SK-N-SH (cell line): Measurements from ENCODE around the gene SSUH2. TPM values are rescaled to one million over a fixed set of nuclear protein-coding genes. Genes with fewer than 3 reads are reported as not detected.

Source experiments
- CTCF ChIA-PET: fragments of 300-600, 350-600 bp; formaldehyde crosslinking; extraction: SDS; loops from one replicate; lab custom pipeline; 2021; lab: Yijun Ruan, JAX
- POLR2A ChIA-PET: fragments of 350-600 bp; sonication (Branson Sonifier 250); formaldehyde crosslinking; extraction: SDS; loops from one replicate; lab custom pipeline; 2020; ENCODE audit warnings: antibody characterized with exemption, inconsistent platforms; lab: Yijun Ruan, JAX
- DNase-seq: peaks from one replicate; pipeline ENCODE4 v3.0.0; 2012
- H2AFZ ChIP-seq: fragments of 200-600 bp; sonication (generic); 2 replicates; pipeline ENCODE4 v1.8.1; 2016; ENCODE audit warnings: antibody characterized with exemption, mild to moderate bottlenecking, low read depth
- H3F3A ChIP-seq: fragments of 200-600 bp; sonication (generic); replicated peaks from 2 replicates; pipeline ENCODE3; 2016; ENCODE audit warnings: antibody characterized with exemption, mild to moderate bottlenecking; ENCODE audit not compliant: insufficient read depth
- H3K27ac ChIP-seq, 2 experiments: fragments of 200-500 bp in 1 of 2; fragments of 200-600 bp in 1 of 2; sonication (Bioruptor generic) in 1 of 2; sonication (generic), shearing (Covaris generic) in 1 of 2; 2 replicates each; pipeline versions ENCODE4 v1.5.1 to v1.6.1; 2014 to 2016; ENCODE audit warnings: low read depth in 2 of 2, inconsistent platforms in 1 of 2, low read length in 1 of 2, mild to moderate bottlenecking in 1 of 2, mixed read lengths in 1 of 2
- H3K27me3 ChIP-seq: fragments of 200-600 bp; sonication (generic), shearing (Covaris generic); 2 replicates; pipeline ENCODE4 v1.6.1; 2016; ENCODE audit warnings: mixed run types; ENCODE audit not compliant: insufficient read depth
- H3K36me3 ChIP-seq, 2 experiments: fragments of 200-500 bp in 1 of 2; fragments of 200-600 bp in 1 of 2; sonication (Bioruptor generic) in 1 of 2; sonication (generic) in 1 of 2; replicated peaks in 1 of 2; 2 replicates each; pipeline versions ENCODE3 to v1.5.1; 2014 to 2016; ENCODE audit warnings: low read length in 1 of 2, mild to moderate bottlenecking in 1 of 2; ENCODE audit not compliant: insufficient read depth in 2 of 2, control insufficient read depth in 1 of 2
- H3K4me1 ChIP-seq, 2 experiments: fragments of 200-500 bp in 1 of 2; fragments of 200-600 bp in 1 of 2; sonication (Bioruptor generic) in 1 of 2; sonication (generic), shearing (Covaris generic) in 1 of 2; 2 replicates each; pipeline versions ENCODE4 v1.5.1 to v1.6.1; 2014 to 2016; ENCODE audit warnings: low read depth in 1 of 2, low read length in 1 of 2, mixed run types in 1 of 2; ENCODE audit not compliant: insufficient read depth in 2 of 2, control insufficient read depth in 1 of 2
- H3K4me2 ChIP-seq: fragments of 200-600 bp; sonication (generic), shearing (Covaris generic); 2 replicates; pipeline ENCODE4 v1.6.1; 2017; ENCODE audit warnings: mixed run types
- H3K4me3 ChIP-seq, 2 experiments: fragments of 200-500 bp in 1 of 2; fragments of 200-600 bp in 1 of 2; sonication (Bioruptor generic) in 1 of 2; sonication (generic), shearing (Covaris generic) in 1 of 2; 2 replicates each; pipeline versions ENCODE4 v1.5.1 to v1.8.1; 2014 to 2016; ENCODE audit warnings: low read depth in 2 of 2, inconsistent platforms in 1 of 2, low read length in 1 of 2, mild to moderate bottlenecking in 1 of 2, mixed read lengths in 1 of 2, moderate library complexity in 1 of 2
- H3K79me2 ChIP-seq: fragments of 200-600 bp; sonication (generic); 2 replicates; pipeline ENCODE4 v1.8.1; 2017; ENCODE audit warnings: mild to moderate bottlenecking; ENCODE audit not compliant: insufficient read depth
- H3K9ac ChIP-seq: fragments of 200-600 bp; sonication (generic); 2 replicates; pipeline ENCODE4 v1.6.1; 2017; ENCODE audit warnings: mixed run types
- H3K9me2 ChIP-seq: fragments of 200-600 bp; sonication (generic); 2 replicates; pipeline ENCODE4 v1.6.1; 2017; ENCODE audit warnings: mixed run types
- H3K9me3 ChIP-seq: fragments of 200-600 bp; sonication (generic); 2 replicates; pipeline ENCODE4 v1.6.1; 2017; ENCODE audit warnings: mixed run types, mild to moderate bottlenecking, moderate library complexity
- H4K20me1 ChIP-seq: fragments of 200-600 bp; sonication (generic); 2 replicates; pipeline ENCODE4 v1.6.1; 2017; ENCODE audit warnings: mild to moderate bottlenecking, mixed run types; ENCODE audit not compliant: insufficient read depth
- CHD2 ChIP-seq: fragments of 150-350 bp; IDR thresholded peaks from 2 replicates; pipeline ENCODE4 v1.6.1; 2018; ENCODE audit warnings: low read length; ENCODE audit not compliant: partially characterized antibody
- ELF1 ChIP-seq: IDR thresholded peaks from 2 replicates; pipeline ENCODE4 v1.4.0; 2012
- FOSL2 ChIP-seq: IDR thresholded peaks from 2 replicates; pipeline ENCODE4 v1.4.0; 2012; ENCODE audit warnings: low read depth, mild to moderate bottlenecking, moderate library complexity, borderline replicate concordance
- FOXJ3 ChIP-seq: sonication (generic); formaldehyde crosslinking; IDR thresholded peaks from 2 replicates; pipeline ENCODE4 v1.5.1; 2020; ENCODE audit warnings: mild to moderate bottlenecking, missing genetic modification reagents
- MEF2A ChIP-seq: IDR thresholded peaks from 2 replicates; pipeline ENCODE4 v1.4.0; 2012; ENCODE audit warnings: low read depth, borderline replicate concordance
- NFIC ChIP-seq: IDR thresholded peaks from 2 replicates; pipeline ENCODE4 v1.4.0; 2012; ENCODE audit warnings: borderline replicate concordance
- RAD21 ChIP-seq: IDR thresholded peaks from 2 replicates; pipeline ENCODE4 v1.6.1; 2012; ENCODE audit warnings: mild to moderate bottlenecking, low read length
- RCOR1 ChIP-seq: fragments of 150-350 bp; IDR thresholded peaks from 2 replicates; pipeline ENCODE4 v1.6.1; 2017; ENCODE audit warnings: antibody characterized with exemption, low read length
- RFX5 ChIP-seq: IDR thresholded peaks from 2 replicates; pipeline ENCODE4 v1.6.1; 2012; ENCODE audit warnings: mild to moderate bottlenecking, improper control_type of control experiment, low read length
- SIN3A ChIP-seq: IDR thresholded peaks from 2 replicates; pipeline ENCODE4 v1.6.1; 2012; ENCODE audit warnings: low read depth, mild to moderate bottlenecking, low read length, moderate library complexity, borderline replicate concordance
- YY1 ChIP-seq: IDR thresholded peaks from 2 replicates; pipeline ENCODE4 v1.4.0; 2012; ENCODE audit warnings: low read depth, mild to moderate bottlenecking
- WGBS: methylation state at CpG from one replicate; pipeline ENCODE4 v1.1.6; 2017; ENCODE audit warnings: low lambda C conversion rate; 5-methylcytosine and 5-hydroxymethylcytosine counted together
- polyA plus RNA-seq, 3 experiments: library from polyadenylated mRNA; depleted of rRNA; stranded (reverse); fragments of >200 nt; gene quantifications; 2 replicates each; pipeline ENCODE4 v1.2.3, GENCODE V29; 2012
- TF ChIP-seq, protein P1 (sequence below): IDR thresholded peaks from 2 replicates; pipeline ENCODE4 v1.6.1; 2012; ENCODE audit warnings: mild to moderate bottlenecking, low read depth, low read length, moderate library complexity
- TF ChIP-seq, protein P2 (sequence below): IDR thresholded peaks from 2 replicates; pipeline ENCODE4; 2012
- TF ChIP-seq, protein P3 (sequence below): IDR thresholded peaks from 2 replicates; pipeline ENCODE4 v1.4.0; 2012; ENCODE audit warnings: low read depth, borderline replicate concordance

The SSUH2 gene
- polyA plus RNA-seq, 1 of the 3 experiments (the other 2 are of a cell fraction) = 0.18 TPM

DNA sequence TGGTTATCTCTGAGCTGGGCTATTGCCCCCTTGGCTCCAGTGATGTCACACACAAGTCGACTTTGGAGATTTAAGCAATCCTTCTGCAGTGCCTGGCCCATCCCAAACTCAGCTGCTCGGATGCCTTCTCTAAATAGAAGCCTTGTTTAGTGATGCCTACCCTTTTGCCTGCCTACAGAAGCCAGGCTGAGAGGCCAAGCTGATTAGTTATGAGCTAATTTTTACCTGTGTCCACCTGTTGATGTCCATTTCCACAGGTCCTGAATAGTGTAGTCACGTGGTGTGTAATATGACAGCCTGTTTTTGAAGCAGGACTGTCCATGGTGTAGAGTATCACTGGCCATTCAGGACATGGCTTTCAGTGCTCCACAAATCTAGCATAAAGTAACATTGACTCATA is 45.5 kb downstream of the SSUH2 start:
- POLR2A ChIA-PET = no interaction called here

More for the DNA sequence above, 45.5 kb downstream of the SSUH2 start:
- no peaks in the 10 kb centered on the region for H3K9me2 ChIP-seq
- no peaks in the 10 kb centered on the region for H4K20me1 ChIP-seq
- DNase-seq = no peak
- H3K9me3 ChIP-seq = no peaks in the 10 kb centered on the region
- 35% methylated on average over 3 of the region's 3 CpGs for WGBS
- H3K4me1 ChIP-seq = peaks cover 0 to 6% of the 10 kb centered on the region in 2 experiments; a peak in 1 of 4 replicates
- no peak overlapping the region for H2AFZ ChIP-seq
- no peaks in the 10 kb centered on the region for H3K36me3 ChIP-seq
- no peaks in the 10 kb centered on the region for H3F3A ChIP-seq
- no peak for TF ChIP-seq ELF1
- no peak for TF ChIP-seq CHD2
- TF ChIP-seq NFIC = no peak
- no peak for TF ChIP-seq MEF2A
- TF ChIP-seq, protein P1, sequence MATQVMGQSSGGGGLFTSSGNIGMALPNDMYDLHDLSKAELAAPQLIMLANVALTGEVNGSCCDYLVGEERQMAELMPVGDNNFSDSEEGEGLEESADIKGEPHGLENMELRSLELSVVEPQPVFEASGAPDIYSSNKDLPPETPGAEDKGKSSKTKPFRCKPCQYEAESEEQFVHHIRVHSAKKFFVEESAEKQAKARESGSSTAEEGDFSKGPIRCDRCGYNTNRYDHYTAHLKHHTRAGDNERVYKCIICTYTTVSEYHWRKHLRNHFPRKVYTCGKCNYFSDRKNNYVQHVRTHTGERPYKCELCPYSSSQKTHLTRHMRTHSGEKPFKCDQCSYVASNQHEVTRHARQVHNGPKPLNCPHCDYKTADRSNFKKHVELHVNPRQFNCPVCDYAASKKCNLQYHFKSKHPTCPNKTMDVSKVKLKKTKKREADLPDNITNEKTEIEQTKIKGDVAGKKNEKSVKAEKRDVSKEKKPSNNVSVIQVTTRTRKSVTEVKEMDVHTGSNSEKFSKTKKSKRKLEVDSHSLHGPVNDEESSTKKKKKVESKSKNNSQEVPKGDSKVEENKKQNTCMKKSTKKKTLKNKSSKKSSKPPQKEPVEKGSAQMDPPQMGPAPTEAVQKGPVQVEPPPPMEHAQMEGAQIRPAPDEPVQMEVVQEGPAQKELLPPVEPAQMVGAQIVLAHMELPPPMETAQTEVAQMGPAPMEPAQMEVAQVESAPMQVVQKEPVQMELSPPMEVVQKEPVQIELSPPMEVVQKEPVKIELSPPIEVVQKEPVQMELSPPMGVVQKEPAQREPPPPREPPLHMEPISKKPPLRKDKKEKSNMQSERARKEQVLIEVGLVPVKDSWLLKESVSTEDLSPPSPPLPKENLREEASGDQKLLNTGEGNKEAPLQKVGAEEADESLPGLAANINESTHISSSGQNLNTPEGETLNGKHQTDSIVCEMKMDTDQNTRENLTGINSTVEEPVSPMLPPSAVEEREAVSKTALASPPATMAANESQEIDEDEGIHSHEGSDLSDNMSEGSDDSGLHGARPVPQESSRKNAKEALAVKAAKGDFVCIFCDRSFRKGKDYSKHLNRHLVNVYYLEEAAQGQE = no peak
- no peak for TF ChIP-seq FOXJ3 (CRISPR knock-in tag)
- TF ChIP-seq, protein P2, sequence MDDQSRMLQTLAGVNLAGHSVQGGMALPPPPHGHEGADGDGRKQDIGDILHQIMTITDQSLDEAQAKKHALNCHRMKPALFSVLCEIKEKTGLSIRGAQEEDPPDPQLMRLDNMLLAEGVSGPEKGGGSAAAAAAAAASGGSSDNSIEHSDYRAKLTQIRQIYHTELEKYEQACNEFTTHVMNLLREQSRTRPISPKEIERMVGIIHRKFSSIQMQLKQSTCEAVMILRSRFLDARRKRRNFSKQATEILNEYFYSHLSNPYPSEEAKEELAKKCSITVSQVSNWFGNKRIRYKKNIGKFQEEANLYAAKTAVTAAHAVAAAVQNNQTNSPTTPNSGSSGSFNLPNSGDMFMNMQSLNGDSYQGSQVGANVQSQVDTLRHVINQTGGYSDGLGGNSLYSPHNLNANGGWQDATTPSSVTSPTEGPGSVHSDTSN = no peak
- no peak for TF ChIP-seq RAD21
- TF ChIP-seq SIN3A = no peak
- TF ChIP-seq, protein P3, sequence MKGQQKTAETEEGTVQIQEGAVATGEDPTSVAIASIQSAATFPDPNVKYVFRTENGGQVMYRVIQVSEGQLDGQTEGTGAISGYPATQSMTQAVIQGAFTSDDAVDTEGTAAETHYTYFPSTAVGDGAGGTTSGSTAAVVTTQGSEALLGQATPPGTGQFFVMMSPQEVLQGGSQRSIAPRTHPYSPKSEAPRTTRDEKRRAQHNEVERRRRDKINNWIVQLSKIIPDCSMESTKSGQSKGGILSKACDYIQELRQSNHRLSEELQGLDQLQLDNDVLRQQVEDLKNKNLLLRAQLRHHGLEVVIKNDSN = no peak
- TF ChIP-seq FOSL2 = no peak
- no peak for TF ChIP-seq YY1
- no peak for TF ChIP-seq RCOR1
- no peak for TF ChIP-seq RFX5
- no peak overlapping the region for H3K9ac ChIP-seq
- H3K27me3 ChIP-seq = no peaks in the 10 kb centered on the region
- CTCF ChIA-PET = interaction anchor here (1.2 to 1.4 kb wide), 2 partner anchors 157 to 295 kb away, joined by 4 to 5 read pairs; no protein-coding TSS in a partner anchor
- no peak overlapping the region for H3K27ac ChIP-seq
- no peaks in the 10 kb centered on the region for H3K79me2 ChIP-seq
- H3K4me3 ChIP-seq = no peak overlapping the region
- H3K4me2 ChIP-seq = no peak overlapping the region
